OCI-LY7 (cell line): ENCODE measurements around the gene PLA2G2D. TPM values are rescaled to one million over a fixed set of nuclear protein-coding genes. Genes with fewer than 3 reads are reported as not detected.

Experiments used
- BruUV-seq: library from RNA; stranded (reverse); fragments of 400-500 nt; replicated peaks from 2 replicates; lab custom pipeline; 2021; lab: Mats Ljungman, UMichigan
- CTCF ChIA-PET: fragments of 300-600 bp; sonication (Branson Sonifier 250); formaldehyde crosslinking; loops from one replicate; lab custom pipeline; 2022; ENCODE audit warnings: antibody characterized with exemption; ENCODE audit not compliant: unreplicated experiment; lab: Charles Lee
- POLR2A ChIA-PET: fragments of 300-600 bp; sonication (Branson Sonifier 250); formaldehyde crosslinking; loops from one replicate; lab custom pipeline; 2022; ENCODE audit warnings: antibody characterized with exemption; lab: Charles Lee
- DNase-seq: peaks from one replicate; pipeline ENCODE4 v3.0.0-alpha.2; 2015; ENCODE audit warnings: low spot score
- H2AFZ ChIP-seq: fragments of 200-600 bp; sonication (generic), shearing (Covaris generic); 2 replicates; pipeline ENCODE4 v1.6.1; 2014; ENCODE audit warnings: mild to moderate bottlenecking, antibody characterized with exemption, low read length, moderate library complexity
- H3K27ac ChIP-seq: fragments of 200-600 bp; sonication (generic); 2 replicates; pipeline ENCODE4 v1.5.1; 2014; ENCODE audit warnings: mixed run types, low read depth, mild to moderate bottlenecking, moderate library complexity, low read length, inconsistent platforms; ENCODE audit not compliant: poor library complexity, severe bottlenecking
- H3K36me3 ChIP-seq: fragments of 200-600 bp; sonication (generic); 2 replicates; pipeline ENCODE4 v1.6.1; 2014; ENCODE audit warnings: mild to moderate bottlenecking, antibody characterized with exemption, low read length, moderate library complexity, mixed read lengths; ENCODE audit not compliant: insufficient read depth
- H3K4me1 ChIP-seq: fragments of 200-600 bp; sonication (generic); 2 replicates; pipeline ENCODE4 v1.5.1; 2014; ENCODE audit warnings: mild to moderate bottlenecking, low read length; ENCODE audit not compliant: insufficient read depth, poor library complexity, severe bottlenecking
- H3K4me2 ChIP-seq: fragments of 200-600 bp; sonication (generic); 2 replicates; pipeline ENCODE4 v1.6.1; 2014; ENCODE audit warnings: mild to moderate bottlenecking, low read length
- H3K4me3 ChIP-seq: fragments of 200-600 bp; sonication (generic); 2 replicates; pipeline ENCODE4 v1.5.1; 2014; ENCODE audit warnings: mild to moderate bottlenecking, low read depth, low read length; ENCODE audit not compliant: poor library complexity, severe bottlenecking
- H3K79me2 ChIP-seq: fragments of 200-600 bp; sonication (generic); 2 replicates; pipeline ENCODE4 v1.6.1; 2016; ENCODE audit warnings: low read depth, mild to moderate bottlenecking, low read length, moderate library complexity, mixed read lengths; ENCODE audit not compliant: insufficient read depth
- H3K9me2 ChIP-seq: fragments of 200-600 bp; sonication (generic); 2 replicates; pipeline ENCODE4 v1.6.1; 2016; ENCODE audit warnings: mild to moderate bottlenecking, low read length, mixed read lengths; ENCODE audit not compliant: insufficient read depth
- H3K9me3 ChIP-seq: fragments of 200-600 bp; sonication (generic); 2 replicates; pipeline ENCODE4 v1.6.1; 2014; ENCODE audit warnings: mild to moderate bottlenecking, mixed run types, low read length, mixed read lengths
- H4K20me1 ChIP-seq: fragments of 200-600 bp; sonication (generic); 2 replicates; pipeline ENCODE4 v1.6.1; 2014; ENCODE audit warnings: mild to moderate bottlenecking, antibody characterized with exemption, low read length, moderate library complexity, mixed read lengths; ENCODE audit not compliant: insufficient read depth
- CTCF ChIP-seq: fragments of 200-600 bp; sonication (generic); conservative IDR thresholded peaks from 2 replicates; pipeline ENCODE4 v1.5.1; 2014; ENCODE audit warnings: mild to moderate bottlenecking, antibody characterized with exemption, low read length, moderate library complexity, mixed read lengths
- EZH2phosphoT487 ChIP-seq: fragments of 200-600 bp; sonication (generic); IDR thresholded peaks from 2 replicates; pipeline ENCODE4 v1.6.1; 2018; ENCODE audit warnings: low read depth, borderline replicate concordance, mild to moderate bottlenecking, mixed run types, antibody characterized with exemption, low read length, moderate library complexity, mixed read lengths
- intact Hi-C: fragments of 100-400 bp; cut with micrococcal nuclease; formaldehyde crosslinking; loops from one replicate; pipeline ENCODE4 v1.10.0; 2022; ENCODE audit not compliant: unreplicated experiment
- total RNA-seq, 2 experiments: library from RNA; depleted of rRNA in 1 of 2; stranded (reverse); fragments of >200 nt in 1 of 2; shearing (Covaris generic) in 1 of 2; gene quantifications; 2 replicates each; pipeline ENCODE4 v1.2.3, GENCODE V29; 2014 to 2022

Gene PLA2G2D
- total RNA-seq, 2 experiments from 2014 or later, result not detected

DNA sequence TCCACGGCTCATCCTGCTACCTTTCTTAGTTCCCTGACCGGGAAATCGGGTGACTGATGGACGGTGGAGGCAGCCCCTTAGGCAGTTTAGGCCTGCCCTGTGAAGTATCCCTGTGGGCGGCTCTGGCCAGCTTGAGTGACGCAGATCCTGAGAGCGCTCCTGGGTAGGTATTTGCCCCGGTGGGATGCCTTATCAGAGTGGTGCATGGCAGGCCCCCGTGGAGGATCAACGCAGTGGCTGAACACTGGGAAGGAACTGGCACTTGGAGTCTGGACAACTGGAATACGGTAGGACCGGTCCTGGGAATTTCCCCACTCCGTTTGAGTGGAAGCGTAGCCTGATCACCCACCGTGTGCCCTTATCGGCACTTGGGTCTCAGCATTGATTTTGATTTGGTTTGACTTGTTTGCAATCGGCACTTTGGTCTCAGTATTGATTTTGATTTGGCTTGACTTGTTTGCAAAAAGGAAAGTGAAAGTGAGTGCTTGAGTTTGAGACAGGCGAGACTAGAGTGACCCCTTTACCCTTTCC is 35.0 kb upstream of the PLA2G2D start:
- H2AFZ ChIP-seq, result no peak overlapping the region
- ChIA-PET POLR2A (no interaction called here), CTCF (no interaction called here)
- DNase-seq, result no peak
- H3K9me2 ChIP-seq, result no peaks in the 10 kb centered on the region
- intact Hi-C loops, result no loop called here
- 0 out of 2 replicates have a peak overlapping the region, but pooled peaks have one; percentile 2 for H3K4me2 ChIP-seq
- no peaks in the 10 kb centered on the region for H3K9me3 ChIP-seq
- no peak overlapping the region for H3K4me3 ChIP-seq
- H3K36me3 ChIP-seq, result no peaks in the 10 kb centered on the region
- no peaks in the 10 kb centered on the region for H3K79me2 ChIP-seq
- BruUV-seq, result no TSS peak
- TF ChIP-seq CTCF (no peak), EZH2phosphoT487 (no peak)
- no peaks in the 10 kb centered on the region for H4K20me1 ChIP-seq
- H3K27ac ChIP-seq, result no peak overlapping the region
- H3K4me1 ChIP-seq, result peaks cover 5% of the 10 kb centered on the region

DNA sequence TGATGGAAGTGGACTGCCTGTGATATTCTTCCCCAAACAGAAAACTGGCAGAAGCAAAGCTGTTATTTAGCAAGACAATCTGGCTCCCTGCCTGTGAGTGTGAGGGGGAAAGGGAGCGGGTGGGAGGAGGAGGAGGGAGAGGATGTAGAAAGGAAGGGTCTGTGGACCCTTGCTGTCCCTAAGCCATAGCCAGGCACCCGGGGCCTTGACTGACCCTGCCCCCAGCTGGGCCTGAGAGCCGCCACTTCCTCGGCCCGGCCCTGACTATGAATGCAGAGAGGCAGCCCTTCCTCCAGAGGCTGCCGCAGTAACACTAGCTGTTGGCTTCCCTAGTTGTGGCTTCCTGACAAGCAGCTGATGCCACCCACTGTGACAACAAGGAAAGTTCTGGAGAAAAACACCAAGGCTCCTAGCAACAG is 33.7 kb upstream of the PLA2G2D start:
- Histone ChIP-seq H3K4me3 (no peak overlapping the region), H3K4me2 (no peak overlapping the region), H3K79me2 (no peaks in the 10 kb centered on the region), H2AFZ (no peak overlapping the region), H3K9me2 (no peaks in the 10 kb centered on the region), H3K9me3 (no peaks in the 10 kb centered on the region), H4K20me1 (no peaks in the 10 kb centered on the region), H3K27ac (no peak overlapping the region), H3K36me3 (no peaks in the 10 kb centered on the region), H3K4me1 (peaks cover 5% of the 10 kb centered on the region)
- ChIA-PET POLR2A (no interaction called here), CTCF (interaction anchor here (0.6 kb wide), 1 partner anchor 235 kb away, joined by 4 read pairs; no protein-coding TSS in a partner anchor)
- TF ChIP-seq EZH2phosphoT487, result no peak
- no peak for TF ChIP-seq CTCF
- no TSS peak for BruUV-seq
- no peak for DNase-seq
- intact Hi-C loops, result loop anchor here (1.0 kb wide), 2 partner anchors 52 to 235 kb away; no protein-coding TSS in a partner anchor

- ChIA-PET CTCF (interaction anchor here (0.6 kb wide), 1 partner anchor 234 kb away, joined by 4 read pairs; no protein-coding TSS in a partner anchor), POLR2A (no interaction called here)
- peak overlapping the region; percentile 97; the same call in 1 of the 2 replicates for H2AFZ ChIP-seq
- H3K36me3 ChIP-seq, result no peaks in the 10 kb centered on the region
- no peaks in the 10 kb centered on the region for H3K79me2 ChIP-seq
- no peak overlapping the region for H3K27ac ChIP-seq
- H3K4me3 ChIP-seq, result peak overlapping the region; percentile 64
- no TSS peak for BruUV-seq
- peaks cover 5% of the 10 kb centered on the region for H3K4me1 ChIP-seq
- H3K9me2 ChIP-seq, result no peaks in the 10 kb centered on the region
- intact Hi-C loops, result loop anchor here (1.0 kb wide), 2 partner anchors 51 to 234 kb away; no protein-coding TSS in a partner anchor
- no peak for DNase-seq
- no peak; the same call in 1 of the 2 replicates for TF ChIP-seq CTCF
- no peak for TF ChIP-seq EZH2phosphoT487
- peak overlapping the region; percentile 75; the same call in 1 of the 2 replicates for H3K4me2 ChIP-seq
- no peaks in the 10 kb centered on the region for H3K9me3 ChIP-seq
- H4K20me1 ChIP-seq, result no peaks in the 10 kb centered on the region
These were observed 33.2 kb upstream of the PLA2G2D start for GRCh38 chr1:20152599-20152930.
